Fibroblast of lung (primary cell): ENCODE measurements around the gene FOXA3. TPM values are rescaled to one million over a fixed set of nuclear protein-coding genes. Genes with fewer than 3 reads are reported as not detected.

Source experiments
- DNase-seq, 2 donors: peaks; one replicate each; pipeline versions ENCODE4 v3.0.0 to v3.0.0-alpha.2; 2010; ENCODE audit warnings: low read depth in 2 of 2
- H2AFZ ChIP-seq: 2 replicates; pipeline ENCODE4 v1.5.1; 2012; ENCODE audit warnings: low read length, control low read depth, inconsistent platforms
- H3K27ac ChIP-seq: 2 replicates; pipeline ENCODE4 v1.5.1; 2011; ENCODE audit warnings: low read length, control low read depth; ENCODE audit not compliant: insufficient read depth
- H3K27me3 ChIP-seq: 2 replicates; pipeline ENCODE4 v1.5.1; 2011; ENCODE audit warnings: mild to moderate bottlenecking, low read length; ENCODE audit not compliant: control insufficient read depth, insufficient read depth
- H3K36me3 ChIP-seq: 2 replicates; pipeline ENCODE4 v1.5.1; 2011; ENCODE audit warnings: low read length; ENCODE audit not compliant: control insufficient read depth, insufficient read depth
- H3K4me1 ChIP-seq: 2 replicates; pipeline ENCODE4 v1.5.1; 2011; ENCODE audit warnings: low read length; ENCODE audit not compliant: control insufficient read depth, insufficient read depth; ENCODE audit errors: extremely low read depth
- H3K4me2 ChIP-seq: 2 replicates; pipeline ENCODE4 v1.5.1; 2011; ENCODE audit warnings: low read length, control low read depth; ENCODE audit not compliant: insufficient read depth; ENCODE audit errors: extremely low read depth
- H3K4me3 ChIP-seq, 4 experiments: fragments of 200-600 bp in 1 of 4; sonication (generic) in 1 of 4; replicated peaks in 1 of 4; 2 replicates each; pipeline ENCODE4 v1.5.1; 2011 to 2016; ENCODE audit warnings: low read length in 4 of 4, low read depth in 3 of 4, mild to moderate bottlenecking in 3 of 4, control low read depth in 2 of 4, inconsistent platforms in 1 of 4, mixed read lengths in 1 of 4; ENCODE audit not compliant: insufficient read depth in 1 of 4; ENCODE audit errors: control extremely low read depth in 1 of 4
- H3K79me2 ChIP-seq: 2 replicates; pipeline ENCODE4 v1.5.1; 2012; ENCODE audit warnings: mild to moderate bottlenecking, low read length, inconsistent platforms; ENCODE audit not compliant: control insufficient read depth, insufficient read depth
- H3K9ac ChIP-seq: 2 replicates; pipeline ENCODE4 v1.5.1; 2011; ENCODE audit warnings: mild to moderate bottlenecking, low read length, control low read depth; ENCODE audit not compliant: insufficient read depth
- H3K9me3 ChIP-seq: 2 replicates; pipeline ENCODE4 v1.5.1; 2012; ENCODE audit warnings: low read depth, low read length; ENCODE audit not compliant: control insufficient read depth, insufficient read depth
- H4K20me1 ChIP-seq: 2 replicates; pipeline ENCODE4 v1.5.1; 2011; ENCODE audit warnings: low read length; ENCODE audit not compliant: control insufficient read depth, insufficient read depth; ENCODE audit errors: extremely low read depth
- EZH2 ChIP-seq: IDR thresholded peaks from 2 replicates; pipeline ENCODE4 v1.5.1; 2012; ENCODE audit warnings: low read length, control low read depth, mild to moderate bottlenecking; ENCODE audit errors: missing control alignments
- polyA plus RNA-seq, 2 donors: library from polyadenylated mRNA; depleted of rRNA in 1 of 2; stranded (reverse) in 1 of 2; unstranded in 1 of 2; fragments of >200 nt; gene quantifications; 2 replicates each; pipeline ENCODE4 v1.2.1, GENCODE V29; 2011 to 2012; ENCODE audit warnings: missing spikeins in 1 of 2
- total RNA-seq: library from RNA; depleted of rRNA; stranded (reverse); fragments of >200 nt; gene quantifications from 2 replicates; pipeline ENCODE4 v1.2.1, GENCODE V29; 2014
- TF ChIP-seq, protein P1 (sequence below), 2 donors: IDR thresholded peaks in 1 of 2; conservative IDR thresholded peaks in 1 of 2; 1 replicate in 1 of 2; 2 replicates in 1 of 2; pipeline ENCODE4 v1.5.1; 2011 to 2012; ENCODE audit warnings: low read length in 2 of 2, control low read depth in 1 of 2, inconsistent platforms in 1 of 2, low read depth in 1 of 2, mild to moderate bottlenecking in 1 of 2

Gene FOXA3
- total and polyA plus RNA-seq, 2 donors (not counting 1 experiment from before 2014, with no cell fraction given): not detected

DNA sequence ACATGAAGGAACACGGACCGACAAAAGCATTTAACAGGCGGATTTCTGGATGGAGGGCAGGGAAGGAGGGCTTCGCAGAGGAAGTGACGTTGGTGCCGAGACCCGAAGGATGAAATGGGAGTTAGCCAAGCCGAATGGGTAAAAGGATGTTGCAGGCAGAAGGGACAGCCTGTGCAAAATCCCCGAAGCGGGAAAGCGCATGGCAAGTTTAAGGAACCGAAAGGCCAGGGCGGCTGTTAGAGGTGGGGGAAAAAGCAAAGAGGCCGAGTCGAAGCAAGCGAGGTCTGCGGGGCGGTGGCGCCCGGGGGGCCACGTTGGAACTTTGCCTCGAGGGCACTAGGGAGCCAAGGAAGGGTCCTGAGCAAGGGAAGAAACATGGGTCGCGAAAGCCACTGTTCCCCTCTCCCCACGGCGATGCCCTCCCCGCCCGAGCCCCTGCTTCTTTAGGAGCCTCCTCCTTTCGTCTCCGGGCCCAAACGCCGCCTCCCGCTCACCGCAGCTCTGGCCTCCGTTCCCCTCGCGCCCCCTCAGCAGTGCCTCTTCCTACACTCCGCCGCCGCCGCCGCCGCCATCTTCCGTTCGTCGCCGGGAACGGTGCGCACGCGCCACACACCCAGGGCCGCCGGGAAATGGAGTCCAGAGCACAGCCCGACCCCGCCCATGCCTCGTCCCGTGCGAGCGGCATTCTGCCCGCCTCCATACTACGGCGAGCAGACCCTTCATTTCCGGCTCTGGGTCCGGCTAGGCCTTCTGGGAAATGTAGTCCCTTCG is 1.4 kb upstream of the FOXA3 start, which contains the start of gene SYMPK:
TSS of gene SYMPK (minus strand) at position 584 of the 771 bp plus-strand sequence. CDS start 8,652 bp downstream, outside the sequence.
- peaks cover 7% of the 10 kb centered on the region for H3K36me3 ChIP-seq
- peak within 1 kb of the TSS; percentile 94 for H3K4me2 ChIP-seq
- H3K9me3 ChIP-seq: no peaks in the 10 kb centered on the region
- H2AFZ ChIP-seq: peak within 1 kb of the TSS; percentile 80
- peak; percentile 97 to 98 for DNase-seq
- no peaks in the 10 kb centered on the region for H3K4me1 ChIP-seq
- no peak for TF ChIP-seq EZH2
- TF ChIP-seq, protein P1, sequence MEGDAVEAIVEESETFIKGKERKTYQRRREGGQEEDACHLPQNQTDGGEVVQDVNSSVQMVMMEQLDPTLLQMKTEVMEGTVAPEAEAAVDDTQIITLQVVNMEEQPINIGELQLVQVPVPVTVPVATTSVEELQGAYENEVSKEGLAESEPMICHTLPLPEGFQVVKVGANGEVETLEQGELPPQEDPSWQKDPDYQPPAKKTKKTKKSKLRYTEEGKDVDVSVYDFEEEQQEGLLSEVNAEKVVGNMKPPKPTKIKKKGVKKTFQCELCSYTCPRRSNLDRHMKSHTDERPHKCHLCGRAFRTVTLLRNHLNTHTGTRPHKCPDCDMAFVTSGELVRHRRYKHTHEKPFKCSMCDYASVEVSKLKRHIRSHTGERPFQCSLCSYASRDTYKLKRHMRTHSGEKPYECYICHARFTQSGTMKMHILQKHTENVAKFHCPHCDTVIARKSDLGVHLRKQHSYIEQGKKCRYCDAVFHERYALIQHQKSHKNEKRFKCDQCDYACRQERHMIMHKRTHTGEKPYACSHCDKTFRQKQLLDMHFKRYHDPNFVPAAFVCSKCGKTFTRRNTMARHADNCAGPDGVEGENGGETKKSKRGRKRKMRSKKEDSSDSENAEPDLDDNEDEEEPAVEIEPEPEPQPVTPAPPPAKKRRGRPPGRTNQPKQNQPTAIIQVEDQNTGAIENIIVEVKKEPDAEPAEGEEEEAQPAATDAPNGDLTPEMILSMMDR (conservative IDR thresholded peaks at IDR 0.05 in 1 of 2, IDR thresholded peaks at IDR 0.05 in 1 of 2; ENCODE audit: low read depth in 1 of 2, low read length in 2 of 2): no peak
- peaks cover 30% of the 10 kb centered on the region for H3K27me3 ChIP-seq
- peak within 1 kb of the TSS; percentile 81 to 97 (median 92) for H3K4me3 ChIP-seq
- peak within 1 kb of the TSS; percentile 88 for H3K27ac ChIP-seq
- H3K9ac ChIP-seq: peak within 1 kb of the TSS; percentile 86
- H4K20me1 ChIP-seq: no peaks in the 10 kb centered on the region
- peaks cover 32% of the 10 kb centered on the region for H3K79me2 ChIP-seq

- Histone ChIP-seq H3K27me3 (peaks cover 35% of the 10 kb centered on the region), H3K79me2 (peaks cover 28% of the 10 kb centered on the region), H3K4me3 (peak overlapping the region; percentile 27 to 49 (median 38)), H3K27ac (no peak overlapping the region), H3K9ac (no peak overlapping the region), H3K36me3 (peaks cover 3% of the 10 kb centered on the region), H3K4me1 (no peaks in the 10 kb centered on the region), H4K20me1 (no peaks in the 10 kb centered on the region), H3K9me3 (no peaks in the 10 kb centered on the region), H3K4me2 (peak overlapping the region; percentile 75), H2AFZ (peak overlapping the region; percentile 80)
- DNase-seq: no peak
- TF ChIP-seq, protein P1 (conservative IDR thresholded peaks at IDR 0.05 in 1 of 2, IDR thresholded peaks at IDR 0.05 in 1 of 2; ENCODE audit: low read depth in 1 of 2, low read length in 2 of 2): no peak
- TF ChIP-seq EZH2: no peak
These were observed 739 bp upstream of the FOXA3 start for GRCh38 chr19:45863335-45863839.

GRCh38 chr19:45864629-45865082 is 530 bp downstream of the FOXA3 start:
- H3K79me2 ChIP-seq: peaks cover 23% of the 10 kb centered on the region
- H3K4me2 ChIP-seq: no peak overlapping the region
- TF ChIP-seq, protein P1 (conservative IDR thresholded peaks at IDR 0.05 in 1 of 2, IDR thresholded peaks at IDR 0.05 in 1 of 2; ENCODE audit: low read depth in 1 of 2, low read length in 2 of 2): no peak
- peak; percentile 91 for TF ChIP-seq EZH2
- no peaks in the 10 kb centered on the region for H3K9me3 ChIP-seq
- peaks cover under 1% of the 10 kb centered on the region for H3K36me3 ChIP-seq
- H2AFZ ChIP-seq: no peak overlapping the region
- H4K20me1 ChIP-seq: no peaks in the 10 kb centered on the region
- peaks cover 35% of the 10 kb centered on the region for H3K27me3 ChIP-seq
- no peak overlapping the region for H3K27ac ChIP-seq
- no peak overlapping the region for H3K9ac ChIP-seq
- H3K4me3 ChIP-seq: no peak overlapping the region
- no peak for DNase-seq
- H3K4me1 ChIP-seq: no peaks in the 10 kb centered on the region
